HCT116 (cell line): ENCODE data around the gene LRRFIP1. TPM values are rescaled to one million over a fixed set of nuclear protein-coding genes. Genes with fewer than 3 reads are reported as not detected.

Source experiments
- ATAC-seq: fragments of 200-7000 bp; cut with Tn5 transposase; 2 replicates; pipeline ENCODE4 v1.9.1; 2020; ENCODE audit warnings: mild to moderate bottlenecking, moderate library complexity
- BruUV-seq: library from RNA; stranded (reverse); fragments of 400-500 nt; replicated peaks from 2 replicates; lab custom pipeline; 2021; lab: Mats Ljungman, UMichigan
- CTCF ChIA-PET: fragments of 300-600 bp; sonication (Branson Sonifier 250); formaldehyde crosslinking; loops from one replicate; lab custom pipeline; 2021; ENCODE audit warnings: antibody characterized with exemption; lab: Charles Lee
- POLR2A ChIA-PET: fragments of 300-600, 350-600 bp; sonication (Branson Sonifier 250); formaldehyde crosslinking; loops from one replicate; lab custom pipeline; 2021; ENCODE audit warnings: antibody characterized with exemption; lab: Charles Lee
- RAD21 ChIA-PET, 2 experiments: fragments of 300-600 bp; sonication (Branson Sonifier 250); formaldehyde crosslinking; loops; one replicate each; lab custom pipeline; 2023; ENCODE audit warnings: low total read pairs in 2 of 2; ENCODE audit not compliant: uncharacterized antibody in 2 of 2, unreplicated experiment in 2 of 2, low non-redundant PET in 1 of 2; lab: Charles Lee
- DNase-seq: peaks from one replicate; pipeline ENCODE4 v3.0.0-alpha.2; 2010; ENCODE audit warnings: low read depth, low spot score
- H2AFZ ChIP-seq: fragments of 200-600 bp; shearing (Covaris generic), sonication (generic); 2 replicates; pipeline ENCODE4 v1.6.1; 2017; ENCODE audit warnings: low read depth, mixed run types, mixed read lengths, antibody characterized with exemption, low read length; ENCODE audit not compliant: poor library complexity, severe bottlenecking
- H3K27ac ChIP-seq: 2 replicates; pipeline ENCODE4 v1.5.1; 2012; ENCODE audit warnings: low read depth, low read length
- H3K27me3 ChIP-seq: fragments of 200-600 bp; sonication (generic); 2 replicates; pipeline ENCODE4 v1.6.1; 2016; ENCODE audit warnings: mixed run types, low read length, mixed read lengths; ENCODE audit not compliant: insufficient read depth
- H3K36me3 ChIP-seq, 2 experiments: fragments of 200-500 bp in 1 of 2; fragments of 200-600 bp in 1 of 2; sonication (Bioruptor generic) in 1 of 2; sonication (generic) in 1 of 2; 2 replicates each; pipeline versions ENCODE4 v1.5.1 to v1.6.1; 2014 to 2016; ENCODE audit warnings: low read length in 2 of 2, inconsistent platforms in 1 of 2, mixed read lengths in 1 of 2, mixed run types in 1 of 2; ENCODE audit not compliant: insufficient read depth in 2 of 2, control insufficient read depth in 1 of 2
- H3K4me1 ChIP-seq, 2 experiments: fragments of 200-600 bp in 1 of 2; sonication (generic) in 1 of 2; 2 replicates each; pipeline versions ENCODE4 v1.5.1 to v1.6.1; 2012 to 2017; ENCODE audit warnings: low read length in 2 of 2, inconsistent platforms in 1 of 2, mild to moderate bottlenecking in 1 of 2, mixed read lengths in 1 of 2, mixed run types in 1 of 2, moderate library complexity in 1 of 2; ENCODE audit not compliant: insufficient read depth in 2 of 2, control insufficient read depth in 1 of 2
- H3K4me2 ChIP-seq: fragments of 200-600 bp; sonication (generic); 2 replicates; pipeline ENCODE4 v1.6.1; 2017; ENCODE audit warnings: mixed run types, low read length, mixed read lengths
- H3K4me3 ChIP-seq, 2 experiments: fragments of 200-600 bp in 1 of 2; sonication (generic) in 1 of 2; replicated peaks in 1 of 2; 2 replicates each; pipeline ENCODE4 v1.5.1; 2011 to 2016; ENCODE audit warnings: low read length in 2 of 2, control low read depth in 1 of 2, low read depth in 1 of 2, mild to moderate bottlenecking in 1 of 2, mixed read lengths in 1 of 2, mixed run types in 1 of 2
- H3K79me2 ChIP-seq: fragments of 200-600 bp; sonication (generic); 2 replicates; pipeline ENCODE4 v1.6.1; 2017; ENCODE audit warnings: mild to moderate bottlenecking, mixed run types, low read length, moderate library complexity, mixed read lengths; ENCODE audit not compliant: insufficient read depth
- H3K9ac ChIP-seq: fragments of 200-600 bp; sonication (generic); 2 replicates; pipeline ENCODE4 v1.6.1; 2016; ENCODE audit warnings: low read length, mixed read lengths
- H3K9me2 ChIP-seq: fragments of 200-600 bp; sonication (generic), shearing (Covaris generic); 2 replicates; pipeline ENCODE4 v1.6.1; 2017; ENCODE audit warnings: mixed run types, mild to moderate bottlenecking, moderate library complexity; ENCODE audit not compliant: insufficient read depth
- H3K9me3 ChIP-seq, 2 experiments: fragments of 200-500 bp in 1 of 2; fragments of 200-600 bp in 1 of 2; sonication (Bioruptor generic) in 1 of 2; sonication (generic) in 1 of 2; 2 replicates each; pipeline ENCODE4 v1.6.1; 2014 to 2017; ENCODE audit warnings: low read length in 2 of 2, mixed read lengths in 2 of 2, inconsistent platforms in 1 of 2, low read depth in 1 of 2, mild to moderate bottlenecking in 1 of 2, mixed run types in 1 of 2, moderate library complexity in 1 of 2; ENCODE audit not compliant: control insufficient read depth in 1 of 2, insufficient read depth in 1 of 2
- H4K20me1 ChIP-seq: fragments of 200-600 bp; sonication (generic), shearing (Covaris generic); 2 replicates; pipeline ENCODE4 v1.6.1; 2017; ENCODE audit warnings: mixed run types, mild to moderate bottlenecking, moderate library complexity; ENCODE audit not compliant: insufficient read depth
- CEBPB ChIP-seq: IDR thresholded peaks from 2 replicates; pipeline ENCODE4 v1.6.1; 2012; ENCODE audit warnings: low read depth
- ELF1 ChIP-seq: IDR thresholded peaks from 2 replicates; pipeline ENCODE4 v1.6.1; 2012; ENCODE audit warnings: low read depth, borderline replicate concordance
- POLR2A ChIP-seq: IDR thresholded peaks from 2 replicates; pipeline ENCODE4 v1.7.0; 2011; ENCODE audit warnings: borderline replicate concordance; ENCODE audit not compliant: insufficient read depth, insufficient read length; ENCODE audit errors: extremely low read depth
- RAD21 ChIP-seq: IDR thresholded peaks from 2 replicates; pipeline ENCODE4 v1.6.1; 2012; ENCODE audit warnings: low read depth, mild to moderate bottlenecking
- YY1 ChIP-seq: IDR thresholded peaks from 2 replicates; pipeline ENCODE4 v1.6.1; 2011; ENCODE audit warnings: low read length, low read depth, moderate library complexity, mild to moderate bottlenecking; ENCODE audit not compliant: insufficient replicate concordance; ENCODE audit errors: extremely low read depth
- intact Hi-C: fragments of 100-400 bp; cut with micrococcal nuclease; formaldehyde crosslinking; loops from 2 replicates; pipeline ENCODE4 v1.10.0; 2022
- total RNA-seq: library from RNA; stranded (reverse); gene quantifications from one replicate; pipeline ENCODE4 v1.2.1, GENCODE V29; 2021; ENCODE audit not compliant: unreplicated experiment
- TF ChIP-seq, protein P1 (sequence below): IDR thresholded peaks from 2 replicates; pipeline ENCODE4 v1.6.1; 2012

The LRRFIP1 gene
- total RNA-seq, 1 experiment from 2014 or later, result 76.9 TPM

DNA sequence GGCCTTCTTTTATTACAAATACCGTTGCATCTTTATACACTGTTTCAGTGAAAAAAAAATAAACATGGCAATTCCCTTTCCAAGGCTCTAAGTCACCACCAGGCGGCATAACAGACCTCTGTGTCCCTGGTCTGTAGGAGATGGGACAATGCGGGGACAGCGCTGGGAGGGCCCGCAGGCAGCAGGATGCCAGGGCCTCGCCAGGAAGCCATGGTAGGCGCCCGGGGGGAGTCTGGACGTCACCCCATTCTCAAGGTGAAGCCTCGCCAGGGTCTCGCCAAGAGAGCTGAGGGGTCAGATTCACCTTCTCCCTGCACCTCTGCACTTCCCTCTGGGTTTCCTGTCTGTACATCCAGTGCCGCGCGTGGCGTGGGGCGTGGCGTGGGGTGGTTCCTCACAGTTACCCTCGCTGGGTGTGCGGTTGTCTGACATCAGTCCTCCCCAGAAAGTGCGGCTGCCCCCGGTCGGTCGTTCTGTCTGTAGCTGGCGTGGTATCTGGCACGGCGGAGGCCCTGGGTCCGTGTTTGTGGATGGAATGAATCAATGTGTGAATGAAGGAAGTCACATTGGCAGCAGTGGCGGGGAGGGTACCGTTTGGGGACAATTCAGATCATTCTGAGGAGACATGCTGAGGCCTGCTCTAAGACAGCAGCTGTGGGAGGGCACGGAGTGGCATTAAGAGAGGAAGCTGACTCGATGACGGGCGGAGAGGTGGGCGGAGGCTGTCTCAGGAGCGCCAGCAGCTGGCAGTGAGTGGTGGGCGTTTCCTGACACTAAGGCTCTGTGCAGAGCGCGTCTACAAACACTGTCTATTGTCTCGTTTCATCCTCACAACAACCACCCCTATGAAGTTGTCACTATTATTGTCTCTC is 46.0 kb downstream of the LRRFIP1 start (continued):
- TF ChIP-seq ELF1 (no peak), POLR2A (no peak)

DNA sequence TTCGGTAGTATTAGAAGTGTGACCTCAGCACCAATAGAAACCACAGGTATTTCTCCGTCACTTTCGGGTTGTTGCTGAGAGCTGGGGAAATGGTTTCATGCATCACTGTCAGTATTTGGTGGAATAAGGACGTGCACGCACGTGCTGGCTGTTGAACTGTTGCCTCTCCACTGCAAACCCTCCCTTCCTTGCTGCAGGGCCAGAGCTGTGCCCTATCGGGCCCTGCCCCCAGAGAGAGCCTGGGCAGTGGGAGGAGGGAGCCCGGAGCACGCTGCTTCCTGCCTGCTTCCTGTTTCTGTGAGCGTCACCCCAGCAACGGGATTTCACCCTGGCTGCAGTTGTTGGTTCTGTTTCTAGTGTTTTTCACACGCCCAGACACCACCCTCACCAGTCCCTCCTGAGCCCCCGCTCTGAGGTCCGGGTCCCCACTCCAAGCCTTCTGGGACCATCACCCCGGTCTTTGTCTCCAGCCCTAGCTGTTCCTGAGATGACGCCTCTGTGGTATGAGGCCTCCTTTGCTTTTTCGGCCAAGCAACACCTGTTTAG is 47.4 kb downstream of the LRRFIP1 start:
- H3K36me3 ChIP-seq, result no peaks in the 10 kb centered on the region
- peak overlapping the region; percentile 26; the same call in 1 of the 2 replicates for H3K4me2 ChIP-seq
- intact Hi-C loops, result no loop called here
- H3K9me2 ChIP-seq, result no peaks in the 10 kb centered on the region
- H3K4me3 ChIP-seq, result no peak overlapping the region
- H3K9ac ChIP-seq, result no peak overlapping the region
- BruUV-seq, result no TSS peak
- H3K27ac ChIP-seq, result no peak overlapping the region
- DNase-seq, result no peak
- H3K27me3 ChIP-seq, result peaks cover 5% of the 10 kb centered on the region; the same call in 1 of the 2 replicates
- ChIA-PET CTCF (interaction anchor here (1.8 to 4.9 kb wide), 5 partner anchors 10 to 99 kb away, joined by 10 to 70 read pairs (median 20); no protein-coding TSS in a partner anchor), RAD21 (interaction anchor here in 1 of 2 experiments (2.2 kb wide), 1 partner anchor 70 kb away, joined by 7 read pairs; no protein-coding TSS in a partner anchor), POLR2A (no interaction called here)
- H2AFZ ChIP-seq, result peak overlapping the region; percentile 16
- no peaks in the 10 kb centered on the region for H4K20me1 ChIP-seq
- peak; percentile 35; the same call in 1 of the 2 replicates for ATAC-seq
- H3K79me2 ChIP-seq, result no peaks in the 10 kb centered on the region
- peaks cover 5 to 21% of the 10 kb centered on the region in 2 experiments for H3K4me1 ChIP-seq
- TF ChIP-seq ELF1, result no peak; the same call in 1 of the 2 replicates
- TF ChIP-seq, protein P1, sequence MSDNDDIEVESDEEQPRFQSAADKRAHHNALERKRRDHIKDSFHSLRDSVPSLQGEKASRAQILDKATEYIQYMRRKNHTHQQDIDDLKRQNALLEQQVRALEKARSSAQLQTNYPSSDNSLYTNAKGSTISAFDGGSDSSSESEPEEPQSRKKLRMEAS, result peak; percentile 44
- no peaks in the 10 kb centered on the region for H3K9me3 ChIP-seq

DNA sequence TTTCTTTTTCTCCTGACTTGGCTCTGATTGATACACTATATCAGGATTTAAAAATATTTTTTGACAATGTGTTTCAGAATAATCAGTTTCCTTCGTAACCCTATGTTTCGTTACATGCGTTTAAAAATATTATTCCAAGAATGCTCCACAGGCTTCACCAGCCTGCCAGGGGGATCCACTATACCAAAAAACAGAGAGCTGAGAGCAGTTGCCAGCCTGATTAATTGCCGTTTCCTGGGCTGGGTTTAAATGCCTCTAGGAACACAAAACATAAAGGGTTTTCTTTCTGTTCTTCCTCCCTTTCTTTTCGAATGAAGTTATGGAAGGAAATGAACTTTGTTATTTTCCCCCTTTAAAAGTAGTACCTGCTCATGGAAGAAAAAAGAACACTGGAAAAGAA is 47.9 kb downstream of the LRRFIP1 start:
- H3K4me1 ChIP-seq, result peaks cover 5 to 21% of the 10 kb centered on the region in 2 experiments
- no peak overlapping the region for H3K4me3 ChIP-seq
- no peaks in the 10 kb centered on the region for H3K36me3 ChIP-seq
- H3K4me2 ChIP-seq, result peak overlapping the region; percentile 26; the same call in 1 of the 2 replicates
- no peak for DNase-seq
- no peaks in the 10 kb centered on the region for H4K20me1 ChIP-seq
- no peak overlapping the region for H3K9ac ChIP-seq
- H2AFZ ChIP-seq, result peak overlapping the region; percentile 16
- no peak overlapping the region for H3K27ac ChIP-seq
- no TSS peak for BruUV-seq
- CTCF ChIA-PET, result interaction anchor here (1.1 to 4.9 kb wide), 5 partner anchors 10 to 70 kb away, joined by 4 to 70 read pairs (median 10); no protein-coding TSS in a partner anchor
- RAD21 ChIA-PET, result no interaction called here
- intact Hi-C loops, result no loop called here
- H3K79me2 ChIP-seq, result no peaks in the 10 kb centered on the region
- no peak for ATAC-seq
- POLR2A ChIA-PET, result no interaction called here
- peaks cover 5% of the 10 kb centered on the region; the same call in 1 of the 2 replicates for H3K27me3 ChIP-seq
- no peaks in the 10 kb centered on the region for H3K9me3 ChIP-seq
- TF ChIP-seq RAD21 (0 out of 2 replicates have a peak, but pooled peaks have one; percentile 5), CEBPB (no peak), YY1 (no peak)
- H3K9me2 ChIP-seq, result no peaks in the 10 kb centered on the region
